Right renal cortex interstitium (tissue), 3 donors: ENCODE data around the gene DUSP9. TPM values are rescaled to one million over a fixed set of nuclear protein-coding genes. Genes with fewer than 3 reads are reported as not detected.

ENCODE experiments used
- polyA plus RNA-seq, 3 donors: library from polyadenylated mRNA; unstranded; fragments of 120-200 nt; gene quantifications; one replicate each; pipeline ENCODE4 v1.2.1, GENCODE V29; 2013; ENCODE audit not compliant: insufficient read length in 3 of 3

The DUSP9 gene
- polyA plus RNA-seq, 3 donors, result 37.8 to 46.1 (median 41.7) TPM

Other genes with a start within 250 kb of the DUSP9 start
- not detected for gene PNMA6E, start 245.9 kb upstream of the DUSP9 start, polyA plus RNA-seq
- gene ZFP92, start 235.7 kb upstream of the DUSP9 start, polyA plus RNA-seq, result under 1 TPM; 0.75 to 0.98 (median 0.80) TPM
- under 1 TPM; 0.21 to 0.24 (median 0.24) TPM for gene TREX2, start 201.1 kb upstream of the DUSP9 start, polyA plus RNA-seq
- gene HAUS7, start 176.6 kb upstream of the DUSP9 start, polyA plus RNA-seq, result 10 to 100 TPM; 21.1 to 25.3 (median 22.8) TPM
- gene BGN, start 152.2 kb upstream of the DUSP9 start, polyA plus RNA-seq, result 100 to 1,000 TPM; 144 to 189 (median 175) TPM
- under 1 TPM; 0.11 to 0.24 (median 0.14) TPM for gene ATP2B3, start 129.6 kb upstream of the DUSP9 start, polyA plus RNA-seq
- gene CCNQ, start 48.1 kb upstream of the DUSP9 start, polyA plus RNA-seq, result 10 to 100 TPM; 17.2 to 19.6 (median 18.7) TPM
- gene PNCK, start 26.6 kb downstream of the DUSP9 start, polyA plus RNA-seq, result 1 to 10 TPM; 4.8 to 7.0 (median 5.6) TPM
- gene SLC6A8, start 40.7 kb downstream of the DUSP9 start, polyA plus RNA-seq, result 10 to 100 TPM; 39.9 to 47.3 (median 40.5) TPM
- 100 to 1,000 TPM; 191 to 206 (median 202) TPM for gene BCAP31, start 77.2 kb downstream of the DUSP9 start, polyA plus RNA-seq
- 1 to 10 TPM; 7.2 to 7.7 (median 7.4) TPM for gene ABCD1, start 77.7 kb downstream of the DUSP9 start, polyA plus RNA-seq
- 1 to 10 TPM in 2 of 3 donors, under 1 TPM in 1; 0.96 to 1.7 (median 1.6) TPM for gene PLXNB3, start 117.0 kb downstream of the DUSP9 start, polyA plus RNA-seq
- under 1 TPM; 0.55 to 0.78 (median 0.72) TPM for gene SRPK3, start 133.8 kb downstream of the DUSP9 start, polyA plus RNA-seq
- gene IDH3G, start 147.2 kb downstream of the DUSP9 start, polyA plus RNA-seq, result 10 to 100 TPM; 71.7 to 83.7 (median 77.2) TPM
- gene SSR4, start 147.5 kb downstream of the DUSP9 start, polyA plus RNA-seq, result 100 to 1,000 TPM; 135 to 164 (median 160) TPM
- 1 to 10 TPM; 6.8 to 7.1 (median 6.9) TPM for gene PDZD4, start 183.3 kb downstream of the DUSP9 start, polyA plus RNA-seq
- gene L1CAM, start 239.0 kb downstream of the DUSP9 start, polyA plus RNA-seq, result 10 to 100 TPM; 39.8 to 50.8 (median 47.8) TPM